ENCODE measurements around the gene RWDD2A. TPM values are rescaled to one million over a fixed set of nuclear protein-coding genes. Genes with fewer than 3 reads are reported as not detected.

RWDD2A gene
- total RNA-seq, 1 donor from 2014 or later: 1.8 TPM

DNA sequence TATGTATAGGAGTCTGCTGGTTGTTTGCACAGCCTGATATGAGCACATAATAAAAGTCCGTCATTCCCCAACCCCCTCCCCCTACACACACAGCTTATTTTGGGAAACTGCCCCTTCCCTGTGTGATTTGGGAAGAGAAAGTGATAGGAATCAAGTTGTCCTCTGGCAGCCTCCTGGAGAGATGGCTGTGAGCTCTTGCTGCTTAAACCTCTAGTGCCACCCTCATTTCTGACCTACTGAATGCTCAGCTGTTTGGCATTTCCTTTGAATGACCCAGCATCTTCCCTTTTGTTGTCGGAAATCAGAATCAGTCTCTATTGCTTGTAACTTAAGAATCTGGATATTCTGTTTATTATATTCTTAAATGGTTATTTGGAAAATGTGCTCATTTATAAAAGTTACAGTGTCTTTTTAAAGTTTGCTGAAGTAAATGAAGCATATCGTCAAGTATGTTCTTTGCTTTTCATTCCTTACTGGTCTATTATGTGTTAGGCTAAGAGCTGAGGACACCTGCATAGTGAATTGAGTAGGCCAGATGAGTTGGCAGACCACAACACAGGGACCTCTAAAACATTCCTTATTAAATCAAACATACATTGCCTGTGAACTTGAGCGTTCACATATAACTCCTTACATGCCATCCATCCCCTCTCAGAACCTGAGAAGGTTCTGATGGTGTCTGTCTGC lies 5.5 kb downstream of the RWDD2A start:
- Mint-ChIP-seq H3K36me3 (ENCODE audit: low read depth) (no peaks in the 10 kb centered on the region), H3K4me1 (peaks cover 22% of the 10 kb centered on the region), H3K9me3 (no peaks in the 10 kb centered on the region), H3K27ac (no peak overlapping the region), H3K4me3 (no peak overlapping the region), H3K27me3 (no peaks in the 10 kb centered on the region)
- intact Hi-C loops (cut with micrococcal nuclease): loop anchor here (10.0 kb wide), 1 partner anchor 656 kb away; the partner anchor contains the start of genes CYB5R4 and RIPPLY2
- ChIA-PET CTCF (interaction anchor here (0.9 kb wide), 1 partner anchor 16 kb away, joined by 3 read pairs; no protein-coding TSS in a partner anchor), POLR2A (no interaction called here)
- TF ChIP-seq CTCF (IDR thresholded peaks at IDR 0.05): no peak
- DNase-seq (no peak), ATAC-seq (ENCODE audit: low read depth) (no peak)

GRCh38 chr6:83199173-83199862 lies 6.2 kb downstream of the RWDD2A start:
- no peaks in the 10 kb centered on the region for H3K9me3 Mint-ChIP-seq
- ChIA-PET POLR2A (no interaction called here), CTCF (interaction anchor here (0.9 kb wide), 1 partner anchor 16 kb away, joined by 3 read pairs; no protein-coding TSS in a partner anchor)
- no peak overlapping the region for H3K4me3 Mint-ChIP-seq
- no peak overlapping the region for H3K27ac Mint-ChIP-seq
- DNase-seq (no peak), ATAC-seq (ENCODE audit: low read depth) (peak; percentile 85)
- H3K36me3 Mint-ChIP-seq (ENCODE audit: low read depth): no peaks in the 10 kb centered on the region
- H3K4me1 Mint-ChIP-seq: peaks cover 18% of the 10 kb centered on the region
- intact Hi-C loops (cut with micrococcal nuclease): loop anchor here (10.0 kb wide), 1 partner anchor 655 kb away; the partner anchor contains the start of genes CYB5R4 and RIPPLY2
- no peak for TF ChIP-seq CTCF (IDR thresholded peaks at IDR 0.05)
- no peaks in the 10 kb centered on the region for H3K27me3 Mint-ChIP-seq

DNA sequence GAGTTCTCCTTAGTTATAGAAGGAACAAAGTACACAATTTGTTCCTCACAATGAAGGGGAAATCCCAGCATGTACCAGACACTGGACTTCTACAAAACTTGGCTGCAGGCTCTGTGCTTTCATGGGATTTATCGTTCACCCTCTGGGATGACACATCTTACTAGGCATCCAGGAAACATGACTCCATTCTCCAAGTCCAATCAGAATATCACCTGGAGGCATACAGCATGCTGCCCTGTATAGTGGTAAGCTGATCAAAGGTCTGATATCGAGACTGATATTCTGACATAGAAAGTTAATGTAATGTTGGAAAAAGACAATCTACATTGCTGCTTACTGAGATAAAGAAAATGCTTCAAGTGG lies 6.7 kb downstream of the RWDD2A start:
- Mint-ChIP-seq H3K4me3 (no peak overlapping the region), H3K4me1 (peaks cover 15% of the 10 kb centered on the region), H3K36me3 (ENCODE audit: low read depth) (no peaks in the 10 kb centered on the region), H3K9me3 (no peaks in the 10 kb centered on the region), H3K27me3 (no peaks in the 10 kb centered on the region), H3K27ac (no peak overlapping the region)
- no peak for TF ChIP-seq CTCF (IDR thresholded peaks at IDR 0.05)
- CTCF ChIA-PET: interaction anchor here (0.9 kb wide), 1 partner anchor 15 kb away, joined by 3 read pairs; no protein-coding TSS in a partner anchor
- intact Hi-C loops (cut with micrococcal nuclease): loop anchor here (10.0 kb wide), 1 partner anchor 655 kb away; the partner anchor contains the start of genes CYB5R4 and RIPPLY2
- DNase-seq (no peak), ATAC-seq (ENCODE audit: low read depth) (no peak)
- POLR2A ChIA-PET: no interaction called here

DNA sequence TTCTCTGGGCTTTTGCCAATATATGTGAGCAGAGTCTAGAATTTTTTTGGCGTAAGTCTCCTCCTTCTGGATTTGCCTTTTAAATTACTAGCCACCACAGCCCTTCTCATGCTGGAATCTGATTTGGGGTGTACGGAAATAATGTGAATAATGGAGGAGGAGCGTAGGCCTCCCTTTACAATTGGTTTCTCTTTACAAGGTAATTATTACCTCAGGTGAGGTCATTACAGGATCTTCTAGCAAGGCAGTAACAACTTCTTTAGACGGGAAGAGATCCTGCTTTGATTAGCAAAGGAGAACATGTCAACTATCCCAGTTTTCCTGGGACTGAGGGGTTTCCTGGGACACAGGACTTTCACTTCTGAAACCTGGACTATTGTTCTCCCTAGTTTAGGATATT lies 8.9 kb downstream of the RWDD2A start:
- H3K36me3 Mint-ChIP-seq (ENCODE audit: low read depth): no peaks in the 10 kb centered on the region
- H3K4me1 Mint-ChIP-seq: peaks cover 9% of the 10 kb centered on the region
- intact Hi-C loops (cut with micrococcal nuclease): no loop called here
- DNase-seq (no peak), ATAC-seq (ENCODE audit: low read depth) (no peak)
- CTCF ChIA-PET: no interaction called here
- peaks cover 7% of the 10 kb centered on the region for H3K27me3 Mint-ChIP-seq
- H3K9me3 Mint-ChIP-seq: no peaks in the 10 kb centered on the region
- no peak overlapping the region for H3K4me3 Mint-ChIP-seq
- TF ChIP-seq CTCF (IDR thresholded peaks at IDR 0.05): no peak
- no peak overlapping the region for H3K27ac Mint-ChIP-seq
- POLR2A ChIA-PET: no interaction called here

All from activated B cell treated with CpG ODN at 0.5 μM for 24 hours (primary cell).